HepG2 (cell line): Measurements from ENCODE around the gene TNP2. TPM values are rescaled to one million over a fixed set of nuclear protein-coding genes. Genes with fewer than 3 reads are reported as not detected.

Experiments
- DDIT3 ChIP-seq: sonication (generic); formaldehyde crosslinking; IDR thresholded peaks from 2 replicates; pipeline ENCODE4 v1.4.0; 2020; ENCODE audit warnings: mild to moderate bottlenecking, missing genetic modification reagents
- ELF1 ChIP-seq: sonication (generic); formaldehyde crosslinking; IDR thresholded peaks from 2 replicates; pipeline ENCODE4 v1.4.0; 2020; ENCODE audit warnings: missing genetic modification reagents
- HNF1A ChIP-seq, 2 experiments: sonication (generic) in 1 of 2; formaldehyde crosslinking in 1 of 2; IDR thresholded peaks; 2 replicates each; pipeline versions ENCODE4 v1.4.0 to v1.6.1; 2016 to 2020; ENCODE audit warnings: borderline replicate concordance in 1 of 2, low read depth in 1 of 2, mild to moderate bottlenecking in 1 of 2, missing genetic modification reagents in 1 of 2
- IRF2 ChIP-seq: IDR thresholded peaks from 2 replicates; pipeline ENCODE4 v1.6.1; 2018; ENCODE audit warnings: missing genetic modification reagents, missing compliant biosample characterization
- KDM1A ChIP-seq: IDR thresholded peaks from 2 replicates; pipeline ENCODE4 v1.6.1; 2016; ENCODE audit warnings: missing compliant biosample characterization
- MNT ChIP-seq: fragments of 450-650 bp; IDR thresholded peaks from 2 replicates; pipeline ENCODE4 v1.6.1; 2016
- NRL ChIP-seq: sonication (generic); formaldehyde crosslinking; IDR thresholded peaks from 2 replicates; pipeline ENCODE4 v1.5.0; 2020; ENCODE audit warnings: missing genetic modification reagents, mild to moderate bottlenecking, moderate library complexity, borderline replicate concordance
- SSRP1 ChIP-seq: IDR thresholded peaks from 2 replicates; pipeline ENCODE4 v1.6.1; 2016; ENCODE audit warnings: control low read depth
- ZNF235 ChIP-seq: sonication (generic); formaldehyde crosslinking; IDR thresholded peaks from 2 replicates; pipeline ENCODE4 v1.8.1; 2023; ENCODE audit warnings: mild to moderate bottlenecking, missing genetic modification reagents, borderline replicate concordance
- ZNF274 ChIP-seq: sonication (generic); formaldehyde crosslinking; IDR thresholded peaks from 2 replicates; pipeline ENCODE4 v1.5.1; 2020; ENCODE audit warnings: mild to moderate bottlenecking, missing genetic modification reagents
- ZNF362 ChIP-seq: sonication (generic); formaldehyde crosslinking; IDR thresholded peaks from 2 replicates; pipeline ENCODE4 v1.4.0; 2020; ENCODE audit warnings: missing genetic modification reagents, mild to moderate bottlenecking, borderline replicate concordance
- ZNF432 ChIP-seq: sonication (generic); formaldehyde crosslinking; IDR thresholded peaks from 2 replicates; pipeline ENCODE4 v1.5.0; 2020; ENCODE audit warnings: missing genetic modification reagents, mild to moderate bottlenecking, borderline replicate concordance
- ZNF605 ChIP-seq: sonication (generic); formaldehyde crosslinking; IDR thresholded peaks from 2 replicates; pipeline ENCODE4 v1.8.0; 2022; ENCODE audit warnings: mild to moderate bottlenecking, missing genetic modification reagents
- ZNF616 ChIP-seq: sonication (generic); formaldehyde crosslinking; IDR thresholded peaks from 2 replicates; pipeline ENCODE4 v1.5.0; 2020; ENCODE audit warnings: low read depth, mild to moderate bottlenecking, missing genetic modification reagents
- ZNF639 ChIP-seq: conservative IDR thresholded peaks from 2 replicates; pipeline ENCODE4 v1.6.1; 2018; ENCODE audit warnings: missing genetic modification reagents
- ZNF770 ChIP-seq: sonication (generic); formaldehyde crosslinking; IDR thresholded peaks from 2 replicates; pipeline ENCODE4 v1.5.0; 2020; ENCODE audit warnings: mild to moderate bottlenecking, missing genetic modification reagents
- ZSCAN31 ChIP-seq: sonication (generic); formaldehyde crosslinking; IDR thresholded peaks from 2 replicates; pipeline ENCODE4 v1.5.0; 2020; ENCODE audit warnings: low read depth, mild to moderate bottlenecking, missing genetic modification reagents
- polyA plus RNA-seq, 8 experiments: library from polyadenylated mRNA; depleted of rRNA in 3 of 8; stranded (reverse) in 7 of 8; unstranded in 1 of 8; fragments of >200 nt; fragmentation: Illumina TruSeq in 4 of 8; extraction: Trizol in 4 of 8; gene quantifications; 2 replicates each; pipeline versions ENCODE4 v1.2.1 to v1.2.3, GENCODE V29; 2011 to 2016; ENCODE audit warnings: low read depth in 4 of 8, missing spikeins in 1 of 8, mixed read lengths in 1 of 8; ENCODE audit not compliant: insufficient read depth in 1 of 8
- total RNA-seq, 5 experiments: library from RNA; depleted of rRNA; stranded (reverse); fragments of >200 nt; fragmentation: Illumina TruSeq; extraction: Trizol; gene quantifications; 2 replicates each; pipeline ENCODE4 v1.2.3, GENCODE V29; 2016; ENCODE audit warnings: low read depth in 1 of 5

TNP2 gene
- total and polyA plus RNA-seq, 2 of the 13 experiments (the other 11 are each of a cell fraction or from before 2014, with no cell fraction given), result not detected

GRCh38 chr16:11250091-11250785 lies 18.9 kb downstream of the TNP2 start (continued):
- TF ChIP-seq HNF1A (IDR thresholded peaks at IDR 0.05; ENCODE audit: low read depth) (no peak), HNF1A (CRISPR knock-in tag; IDR thresholded peaks at IDR 0.05; ENCODE audit: borderline replicate concordance) (peak; percentile 13; the same call in 1 of the 2 replicates), MNT (no peak), KDM1A (CRISPR knock-in tag) (0 out of 2 replicates have a peak, but pooled peaks have one; percentile 6), SSRP1 (CRISPR knock-in tag) (no peak), ZNF616 (CRISPR knock-in tag) (0 out of 2 replicates have a peak, but pooled peaks have one; percentile 25), IRF2 (peak; percentile 35; the same call in 1 of the 2 replicates), ZNF235 (no peak), ZNF639 (CRISPR knock-in tag) (no peak), ZNF274 (CRISPR knock-in tag) (0 out of 2 replicates have a peak, but pooled peaks have one; percentile 49), ZSCAN31 (CRISPR knock-in tag) (0 out of 2 replicates have a peak, but pooled peaks have one; percentile 20), ZNF362 (CRISPR knock-in tag) (0 out of 2 replicates have a peak, but pooled peaks have one; percentile 10), ZNF770 (CRISPR knock-in tag) (no peak), ELF1 (CRISPR knock-in tag) (no peak), ZNF432 (CRISPR knock-in tag) (0 out of 2 replicates have a peak, but pooled peaks have one; percentile 39), NRL (CRISPR knock-in tag) (peak; percentile 73; the same call in 1 of the 2 replicates), DDIT3 (CRISPR knock-in tag) (no peak), ZNF605 (CRISPR knock-in tag) (peak; percentile 66; the same call in 1 of the 2 replicates)
